Stimulated activated naive B cell treated with anti-CD40 and anti-IgM and Interleukin-4, amounts not matched to agents 10 μg/mL and 1 μg/mL and 100 μg/mL, for 72 hours (primary cell): ENCODE measurements around the gene CD151.

Experiments used
- ATAC-seq, 2 donors: fragments of 150-1000 bp; cut with Tn5 transposase; replicated peaks; 2 replicates each; pipeline ENCODE4 v1.10.0; 2021; ENCODE audit warnings: moderate library complexity in 1 of 2
- DNase-seq: peaks from one replicate; pipeline ENCODE4 v3.0.0; 2021
- H3K27ac Mint-ChIP-seq: one replicate; pipeline ENCODE4 v1.8.0; 2022; ENCODE audit warnings: mild to moderate bottlenecking, mixed read lengths
- H3K27me3 Mint-ChIP-seq, 2 donors: one replicate each; pipeline ENCODE4 v1.8.0; 2022; ENCODE audit warnings: mixed read lengths in 2 of 2
- H3K36me3 Mint-ChIP-seq, 2 donors: one replicate each; pipeline ENCODE4 v1.8.0; 2022; ENCODE audit warnings: mixed read lengths in 2 of 2, mild to moderate bottlenecking in 1 of 2
- H3K4me1 Mint-ChIP-seq, 2 donors: one replicate each; pipeline ENCODE4 v1.8.0; 2022; ENCODE audit warnings: mixed read lengths in 2 of 2, mild to moderate bottlenecking in 1 of 2
- H3K4me3 Mint-ChIP-seq, 2 donors: one replicate each; pipeline ENCODE4 v1.8.0; 2022; ENCODE audit warnings: mild to moderate bottlenecking in 2 of 2, mixed read lengths in 2 of 2, moderate library complexity in 1 of 2
- H3K9me3 Mint-ChIP-seq, 2 donors: one replicate each; pipeline ENCODE4 v1.8.0; 2022; ENCODE audit warnings: mixed read lengths in 2 of 2, mild to moderate bottlenecking in 1 of 2

Gene CD151

DNA sequence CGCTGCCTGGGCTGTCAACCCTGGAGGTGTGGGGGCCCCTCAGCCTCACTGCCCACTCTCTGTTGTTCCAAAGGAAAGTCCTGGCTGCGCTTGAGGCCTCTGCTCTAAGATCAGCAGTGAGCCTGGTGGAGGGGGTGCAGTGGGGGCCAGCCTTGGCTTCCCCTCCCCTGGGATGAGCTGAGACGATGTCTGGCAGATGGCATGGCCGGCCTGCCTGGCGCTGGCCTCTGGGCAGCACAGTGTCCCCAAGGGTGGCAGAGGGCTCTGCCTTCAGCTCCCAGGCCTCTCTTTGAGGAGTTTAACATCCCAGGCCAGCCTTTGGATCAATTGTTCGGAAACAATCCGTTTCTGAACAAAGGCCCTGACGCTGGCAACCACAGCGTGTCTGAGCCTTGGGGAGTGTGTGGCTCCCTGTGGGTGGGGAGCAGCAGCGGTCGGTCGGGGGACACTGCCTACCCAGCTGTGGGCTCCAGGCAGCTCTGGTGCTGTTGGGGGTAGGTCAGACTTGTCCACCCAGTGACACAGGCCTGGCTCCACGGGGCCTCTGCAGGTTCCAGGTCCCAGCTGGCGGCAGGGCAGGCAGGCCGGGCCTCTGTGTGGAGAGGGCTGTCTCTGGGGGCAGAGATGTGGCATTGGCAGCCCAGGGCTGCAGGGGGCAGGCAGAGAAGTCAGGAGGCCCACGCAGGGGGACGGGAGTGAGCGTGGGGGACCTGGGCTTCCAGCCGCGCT lies 22.0 kb downstream of the CD151 start:
- no peaks in the 10 kb centered on the region for H3K36me3 Mint-ChIP-seq
- H3K4me1 Mint-ChIP-seq, result peaks cover 0 to 7% of the 10 kb centered on the region in 2 donors
- DNase-seq, result no peak
- H3K27ac Mint-ChIP-seq, result no peak overlapping the region
- no peaks in the 10 kb centered on the region for H3K9me3 Mint-ChIP-seq
- H3K27me3 Mint-ChIP-seq, result peaks cover 0 to 9% of the 10 kb centered on the region in 2 donors
- no peak overlapping the region for H3K4me3 Mint-ChIP-seq
- ATAC-seq, result no peak

DNA sequence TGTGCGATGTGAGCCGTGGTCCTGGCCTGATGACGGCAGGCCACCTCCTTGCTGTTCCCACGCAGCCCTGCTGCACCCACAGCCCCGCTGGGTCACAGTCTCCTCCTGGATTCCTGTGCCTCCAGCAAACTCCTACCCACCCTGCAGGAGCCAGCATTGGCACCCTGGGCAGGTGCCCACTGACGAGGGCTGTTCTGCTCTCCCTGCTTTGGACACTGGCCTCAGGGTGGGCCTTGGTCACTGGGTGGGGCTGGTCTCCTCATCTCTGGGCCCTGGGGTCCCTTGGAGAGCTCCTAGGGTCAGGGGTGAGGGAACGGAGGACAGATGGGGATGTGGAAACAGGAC lies 22.6 kb downstream of the CD151 start:
- Mint-ChIP-seq H3K27ac (no peak overlapping the region), H3K27me3 (peaks cover 0 to 9% of the 10 kb centered on the region in 2 donors), H3K4me3 (no peak overlapping the region), H3K9me3 (no peaks in the 10 kb centered on the region), H3K36me3 (no peaks in the 10 kb centered on the region), H3K4me1 (peaks cover 0 to 7% of the 10 kb centered on the region in 2 donors)
- DNase-seq, result no peak
- ATAC-seq, result no peak

DNA sequence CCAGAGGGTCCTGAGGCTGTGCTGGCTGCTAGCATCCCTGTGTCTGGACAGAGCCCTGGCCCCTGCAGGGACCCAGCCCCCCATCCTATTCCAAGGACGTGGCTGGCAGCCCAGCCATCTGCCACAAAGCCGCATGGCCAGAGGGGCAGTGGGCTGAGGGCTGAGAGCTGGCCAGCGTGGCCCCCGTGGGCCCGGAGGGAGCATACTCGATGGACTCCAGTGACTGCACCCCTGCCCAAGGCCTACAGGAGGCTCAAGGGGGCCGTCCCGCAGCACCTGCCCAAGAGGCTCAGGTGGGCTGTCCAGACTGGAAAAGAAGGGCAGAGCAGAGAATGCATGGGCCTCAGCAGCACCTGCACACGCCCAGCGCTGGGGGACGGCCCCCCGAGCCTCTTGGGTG lies 23.0 kb downstream of the CD151 start:
- Mint-ChIP-seq H3K4me1 (peaks cover 0 to 7% of the 10 kb centered on the region in 2 donors), H3K27ac (no peak overlapping the region), H3K36me3 (no peaks in the 10 kb centered on the region), H3K27me3 (peaks cover 0 to 8% of the 10 kb centered on the region in 2 donors), H3K9me3 (no peaks in the 10 kb centered on the region), H3K4me3 (no peak overlapping the region)
- DNase-seq (no peak), ATAC-seq (no peak)

DNA sequence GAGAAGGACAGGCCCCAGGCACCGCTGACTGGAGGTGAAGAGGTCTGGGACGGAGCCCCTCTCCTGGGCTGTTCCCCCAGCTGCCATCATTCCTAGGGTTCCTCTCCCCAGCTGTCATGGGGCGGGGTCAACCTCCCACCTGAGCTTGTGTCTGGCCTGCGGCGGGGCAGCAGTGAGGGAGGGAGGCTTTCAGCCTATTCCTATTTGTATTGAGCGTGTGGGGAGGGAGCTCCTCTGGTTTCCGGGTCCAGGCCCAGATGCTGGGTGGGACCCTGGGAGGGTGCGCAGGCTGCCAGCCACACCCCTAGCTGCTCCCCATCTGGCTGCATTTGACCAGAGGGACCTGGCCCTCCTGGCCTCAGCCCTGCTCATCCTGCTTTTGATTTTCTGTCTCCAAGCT lies 23.6 kb downstream of the CD151 start:
- ATAC-seq, result no peak
- no peaks in the 10 kb centered on the region for H3K36me3 Mint-ChIP-seq
- peaks cover 0 to 2% of the 10 kb centered on the region in 2 donors for H3K27me3 Mint-ChIP-seq
- peaks cover 0 to 7% of the 10 kb centered on the region in 2 donors for H3K4me1 Mint-ChIP-seq
- no peak for DNase-seq
- H3K27ac Mint-ChIP-seq, result no peak overlapping the region
- no peaks in the 10 kb centered on the region for H3K9me3 Mint-ChIP-seq
- H3K4me3 Mint-ChIP-seq, result no peak overlapping the region

DNA sequence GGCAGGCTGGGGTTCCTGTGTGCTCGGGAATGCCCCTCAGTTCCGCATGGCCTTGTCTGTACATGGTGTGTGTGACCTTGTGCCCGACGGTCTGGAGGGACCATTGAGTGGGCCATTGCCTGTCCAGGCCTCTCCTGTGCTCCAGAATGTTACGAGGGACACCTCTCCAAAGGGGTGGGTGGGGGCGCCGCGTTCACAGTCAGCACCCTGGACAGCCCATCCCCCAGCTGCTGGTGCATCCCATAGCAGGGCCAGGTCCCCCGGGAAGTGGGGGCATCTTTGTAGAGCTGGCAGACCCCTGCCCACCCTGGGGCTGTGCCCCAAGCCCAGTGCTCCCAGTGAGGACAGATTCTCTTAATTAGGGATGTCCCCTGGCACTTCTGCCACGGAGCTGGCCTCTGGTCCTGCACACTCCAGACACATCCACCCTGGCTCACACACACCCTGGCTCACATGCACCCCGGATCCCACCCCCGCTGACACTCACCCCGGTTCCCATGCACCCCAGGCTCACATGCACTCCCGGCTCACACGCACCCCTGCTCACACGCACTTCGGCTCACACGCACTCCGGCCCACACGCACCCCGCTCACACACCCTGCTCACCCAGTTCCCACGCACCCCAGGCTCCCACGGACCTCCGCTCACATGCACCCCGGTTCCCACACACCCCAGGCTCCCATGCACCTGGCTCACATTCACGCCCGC lies 25.5 kb downstream of the CD151 start:
- Mint-ChIP-seq H3K4me3 (no peak overlapping the region), H3K36me3 (no peaks in the 10 kb centered on the region), H3K27ac (peak overlapping the region; percentile 56), H3K4me1 (peaks cover 0 to 7% of the 10 kb centered on the region in 2 donors), H3K27me3 (no peaks in the 10 kb centered on the region), H3K9me3 (no peaks in the 10 kb centered on the region)
- DNase-seq (no peak), ATAC-seq (no peak)

DNA sequence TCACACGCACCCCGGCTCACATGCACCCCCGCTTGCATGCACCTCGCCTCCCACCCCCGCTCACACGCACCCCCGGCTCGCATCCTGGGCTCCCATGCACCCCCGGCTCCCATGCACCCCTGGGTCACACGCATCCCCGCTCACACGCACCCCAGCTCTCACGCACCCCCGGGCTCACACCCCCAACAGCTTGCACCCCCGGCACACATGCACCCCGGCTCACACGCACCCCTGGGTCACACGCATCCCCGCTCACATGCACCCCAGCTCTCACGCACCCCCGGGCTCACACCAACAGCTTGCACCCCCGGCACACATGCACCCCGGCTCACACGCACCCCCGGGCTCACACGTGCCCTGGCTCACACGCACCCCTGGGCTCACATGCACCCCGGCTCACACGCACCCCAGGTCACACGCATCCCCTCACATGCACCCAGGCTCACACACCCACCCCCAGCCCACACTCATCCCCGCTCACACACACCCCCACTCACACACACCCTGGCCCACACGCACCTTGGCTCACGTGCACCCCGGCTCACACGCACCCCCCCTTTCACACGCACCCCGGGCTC lies 26.1 kb downstream of the CD151 start:
- no peaks in the 10 kb centered on the region for H3K36me3 Mint-ChIP-seq
- ATAC-seq, result no peak

DNA sequence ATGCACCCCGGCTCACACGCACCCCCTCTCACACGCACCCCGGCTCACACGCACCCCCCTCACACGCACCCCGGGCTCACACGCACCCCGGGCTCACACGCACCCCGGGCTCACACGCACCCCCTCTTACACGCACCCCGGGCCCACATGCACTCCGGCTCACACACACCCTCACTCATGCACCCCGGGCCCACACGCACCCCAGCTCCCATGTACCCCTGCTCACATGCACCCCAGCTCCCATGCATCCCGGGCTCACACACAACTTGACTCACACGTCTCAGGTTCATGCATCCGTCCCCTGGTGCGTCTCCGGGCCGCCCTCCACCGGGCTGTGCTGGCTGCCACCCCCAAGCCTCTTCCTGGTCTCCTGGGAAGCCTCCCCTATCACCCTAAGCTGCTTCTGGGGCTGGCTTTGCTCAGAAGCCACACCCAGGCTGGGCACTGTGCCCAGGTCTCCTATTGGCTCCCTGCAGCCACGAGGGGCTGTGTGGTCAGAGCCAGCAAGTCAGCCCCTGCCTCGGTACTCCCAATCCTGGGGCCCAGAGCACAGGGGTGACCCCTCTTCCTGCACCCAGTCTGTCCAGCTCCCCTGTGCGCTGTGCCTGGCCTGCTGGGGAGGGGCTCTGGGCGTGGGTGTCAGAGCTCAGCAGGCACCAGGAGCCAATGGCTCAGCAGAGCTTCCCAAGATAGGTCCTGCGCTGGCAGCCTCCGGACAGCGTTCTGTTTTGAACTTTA lies 26.8 kb downstream of the CD151 start:
- H3K9me3 Mint-ChIP-seq, result no peaks in the 10 kb centered on the region
- peaks cover 0 to 7% of the 10 kb centered on the region in 2 donors for H3K4me1 Mint-ChIP-seq
- H3K27ac Mint-ChIP-seq, result peak overlapping the region; percentile 44
- ATAC-seq (no peak), DNase-seq (no peak)
- H3K4me3 Mint-ChIP-seq, result no peak overlapping the region
- H3K36me3 Mint-ChIP-seq, result no peaks in the 10 kb centered on the region
- H3K27me3 Mint-ChIP-seq, result no peaks in the 10 kb centered on the region

More for the DNA sequence above, 26.1 kb downstream of the CD151 start:
- no peak for DNase-seq
- peak overlapping the region; percentile 51 for H3K27ac Mint-ChIP-seq
- no peaks in the 10 kb centered on the region for H3K27me3 Mint-ChIP-seq
- H3K4me1 Mint-ChIP-seq, result peaks cover 0 to 7% of the 10 kb centered on the region in 2 donors
- H3K4me3 Mint-ChIP-seq, result no peak overlapping the region
- H3K9me3 Mint-ChIP-seq, result no peaks in the 10 kb centered on the region

DNA sequence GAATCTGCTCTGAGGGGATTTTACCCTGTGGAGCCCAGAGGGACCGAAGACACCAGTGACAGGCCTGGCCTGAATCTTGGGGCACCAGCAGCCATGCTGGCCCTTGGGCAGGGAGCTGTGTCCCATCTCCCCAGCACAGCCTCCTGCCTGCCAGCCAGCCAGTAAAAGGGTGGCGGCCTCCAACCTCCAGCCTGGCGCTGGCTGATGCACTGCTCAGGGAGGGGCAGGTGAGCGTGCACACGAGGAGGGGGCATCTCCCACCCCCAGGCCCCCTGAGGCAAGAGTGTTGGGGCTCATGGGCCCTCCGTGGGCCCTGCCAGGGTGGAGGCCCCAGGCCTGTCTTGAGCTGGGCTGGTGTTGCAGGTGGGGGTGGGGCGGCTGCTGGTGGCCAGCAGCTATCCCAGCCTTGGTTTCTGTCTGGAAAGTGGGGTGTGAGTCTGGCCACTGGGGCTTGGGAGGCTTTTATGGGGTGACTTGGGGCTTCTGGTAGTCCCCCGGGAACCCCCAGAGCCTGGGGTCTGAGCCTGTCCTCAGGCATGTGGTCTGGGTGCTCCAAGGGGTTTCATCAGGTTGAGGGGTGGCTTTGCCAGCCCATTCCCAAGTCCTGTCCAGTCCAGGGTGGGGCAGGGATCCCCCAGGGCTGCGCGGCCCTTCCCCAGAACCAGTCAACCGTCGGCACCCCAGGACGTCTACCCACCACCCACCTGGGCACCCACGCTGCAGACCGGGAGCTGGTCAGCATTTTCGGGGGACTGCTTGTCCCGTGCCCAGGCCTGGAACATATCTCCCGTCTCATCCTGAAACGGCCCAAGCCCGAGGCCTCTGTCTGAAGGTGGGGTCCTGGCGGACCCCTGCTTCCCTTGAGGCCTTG lies 27.7 kb downstream of the CD151 start:
- no peaks in the 10 kb centered on the region for H3K27me3 Mint-ChIP-seq
- DNase-seq (no peak), ATAC-seq (no peak)
- no peak overlapping the region for H3K4me3 Mint-ChIP-seq
- peaks cover 0 to 7% of the 10 kb centered on the region in 2 donors for H3K4me1 Mint-ChIP-seq
- peak overlapping the region; percentile 44 for H3K27ac Mint-ChIP-seq
- no peaks in the 10 kb centered on the region for H3K36me3 Mint-ChIP-seq
- no peaks in the 10 kb centered on the region for H3K9me3 Mint-ChIP-seq

DNA sequence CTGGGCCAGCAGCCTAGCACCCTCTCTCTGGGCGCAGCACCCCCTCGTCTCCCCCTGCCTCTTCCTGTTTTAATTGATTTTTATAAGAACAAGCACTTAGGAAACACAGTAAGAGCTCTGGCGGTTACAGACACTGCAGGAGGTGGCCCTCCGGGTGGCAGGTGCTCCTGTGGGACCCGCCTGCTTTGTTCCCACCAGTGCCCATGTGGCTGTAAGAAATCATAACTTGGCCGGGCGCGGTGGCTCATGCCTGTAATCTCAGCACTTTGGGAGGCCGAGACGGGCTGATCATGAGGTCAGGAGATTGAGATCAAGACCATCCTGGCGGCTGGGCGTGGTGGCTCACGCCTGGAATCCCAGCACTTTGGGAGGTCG lies 28.3 kb downstream of the CD151 start:
- Mint-ChIP-seq H3K4me3 (no peak overlapping the region), H3K9me3 (no peaks in the 10 kb centered on the region), H3K36me3 (peaks cover 0 to 3% of the 10 kb centered on the region in 2 donors), H3K27ac (peak overlapping the region; percentile 14), H3K27me3 (no peaks in the 10 kb centered on the region), H3K4me1 (peaks cover 0 to 7% of the 10 kb centered on the region in 2 donors)
- DNase-seq, result no peak
- no peak for ATAC-seq

DNA sequence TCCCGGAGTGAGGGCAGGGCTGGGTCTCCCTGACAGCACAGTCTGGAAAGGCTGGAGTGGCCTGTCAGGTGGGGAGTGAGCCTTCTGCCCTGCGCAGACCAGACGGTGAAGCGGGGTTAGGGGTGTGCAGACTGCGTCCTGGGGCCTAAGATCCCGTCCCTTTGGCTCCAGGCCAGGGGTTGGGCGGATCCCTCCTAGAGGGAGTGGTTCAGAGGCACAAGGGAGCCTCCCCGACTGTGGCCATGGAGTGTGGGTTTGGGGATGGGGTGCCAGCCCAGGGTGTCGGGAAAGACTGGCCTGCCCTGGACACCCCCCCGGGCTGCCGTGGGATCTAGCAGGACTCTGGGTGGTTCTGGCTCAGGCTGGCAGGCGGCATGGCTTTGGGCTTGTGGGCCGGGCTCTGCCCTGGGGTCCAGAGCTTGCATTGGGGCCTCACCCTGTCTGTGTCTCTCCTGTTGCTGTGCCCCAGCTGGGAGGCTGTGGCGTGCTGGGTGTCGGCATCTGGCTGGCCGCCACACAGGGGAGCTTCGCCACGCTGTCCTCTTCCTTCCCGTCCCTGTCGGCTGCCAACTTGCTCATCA lies 29.4 kb downstream of the CD151 start:
- DNase-seq, result no peak
- no peak overlapping the region for H3K4me3 Mint-ChIP-seq
- no peaks in the 10 kb centered on the region for H3K9me3 Mint-ChIP-seq
- peaks cover 2 to 3% of the 10 kb centered on the region in 2 donors for H3K36me3 Mint-ChIP-seq
- peak overlapping the region; percentile 39 for H3K27ac Mint-ChIP-seq
- H3K27me3 Mint-ChIP-seq, result no peaks in the 10 kb centered on the region
- peaks cover 0 to 3% of the 10 kb centered on the region in 2 donors for H3K4me1 Mint-ChIP-seq
- no peak for ATAC-seq

DNA sequence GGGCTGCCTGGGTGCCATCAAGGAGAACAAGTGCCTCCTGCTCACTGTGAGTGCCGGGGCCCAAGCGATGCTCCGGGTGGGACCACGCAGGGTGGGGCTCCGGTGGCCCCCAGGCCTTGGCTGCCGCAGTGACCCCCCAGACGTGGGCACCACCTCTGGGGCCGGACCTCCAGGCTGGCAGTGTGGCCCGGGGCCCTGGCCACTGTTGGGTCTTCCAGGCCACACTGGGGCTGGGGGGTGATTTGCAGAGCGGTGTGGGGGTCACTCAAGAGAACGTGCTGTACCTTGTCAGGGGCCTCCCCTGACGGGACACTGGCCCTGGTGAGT lies 29.9 kb downstream of the CD151 start:
- no peak for DNase-seq
- H3K27ac Mint-ChIP-seq, result no peak overlapping the region
- no peaks in the 10 kb centered on the region for H3K27me3 Mint-ChIP-seq
- no peak overlapping the region for H3K4me3 Mint-ChIP-seq
- peaks cover 0 to 3% of the 10 kb centered on the region in 2 donors for H3K4me1 Mint-ChIP-seq
- ATAC-seq, result no peak
- H3K36me3 Mint-ChIP-seq, result peaks cover 2 to 3% of the 10 kb centered on the region in 2 donors
- no peaks in the 10 kb centered on the region for H3K9me3 Mint-ChIP-seq

DNA sequence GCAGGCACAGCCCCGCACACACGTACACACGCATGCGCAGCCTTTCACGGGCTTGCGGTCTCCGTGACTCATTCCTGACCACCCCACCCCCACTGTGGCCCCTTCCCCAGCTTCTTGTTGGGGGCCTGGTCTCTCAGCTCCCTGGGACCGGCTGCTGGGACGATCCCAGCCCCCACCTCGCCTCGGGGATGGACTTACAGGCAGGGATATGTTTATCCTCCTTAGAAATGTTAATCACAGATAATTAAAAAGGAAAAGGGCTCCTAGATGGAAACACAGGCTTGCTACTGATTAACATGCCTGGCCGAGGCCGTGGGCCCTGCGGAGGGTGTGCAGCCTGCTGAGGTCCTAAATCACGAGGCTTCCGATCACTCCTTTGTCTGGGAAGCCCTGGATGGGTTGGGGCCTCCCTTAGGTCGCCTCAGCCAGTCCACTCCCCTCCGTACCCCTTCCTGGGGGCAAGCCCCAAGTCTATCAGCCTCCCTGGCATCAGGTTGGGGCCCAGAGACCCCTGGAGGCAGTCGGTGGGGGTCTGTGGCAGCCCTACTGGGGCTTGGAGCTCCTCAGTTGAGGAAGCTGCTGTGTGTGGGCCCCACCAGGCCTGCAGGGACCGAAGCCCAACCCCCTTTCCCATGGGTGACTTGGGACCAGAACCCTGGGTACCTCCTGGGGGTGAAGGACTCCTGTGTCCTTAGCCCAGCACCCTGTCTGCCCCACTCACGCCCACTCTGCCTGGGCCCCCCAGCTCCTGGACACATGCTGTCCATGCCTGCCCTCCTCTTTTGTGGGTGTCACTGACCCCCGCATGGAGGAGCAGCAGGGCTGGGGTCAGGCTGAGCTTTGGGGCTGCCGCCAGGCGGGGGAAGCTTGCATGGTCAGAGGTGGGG lies 30.5 kb downstream of the CD151 start:
- H3K4me3 Mint-ChIP-seq, result no peak overlapping the region
- peaks cover 3 to 6% of the 10 kb centered on the region in 2 donors for H3K36me3 Mint-ChIP-seq
- H3K27ac Mint-ChIP-seq, result peak overlapping the region; percentile 73
- DNase-seq, result no peak
- peaks cover 0 to 3% of the 10 kb centered on the region in 2 donors for H3K4me1 Mint-ChIP-seq
- no peaks in the 10 kb centered on the region for H3K9me3 Mint-ChIP-seq
- H3K27me3 Mint-ChIP-seq, result no peaks in the 10 kb centered on the region
- ATAC-seq, result no peak
